ENCODE data around the gene GFOD1.

GRCh38 chr6:13467216-13467600 lies 20.2 kb downstream of the GFOD1 start:
- TF ChIP-seq CTCF (IDR thresholded peaks at IDR 0.05) (no peak), EP300 (IDR thresholded peaks at IDR 0.05) (no peak)
